H1 (cell line): Measurements from ENCODE around the gene COL5A2. TPM values are rescaled to one million over a fixed set of nuclear protein-coding genes. Genes with fewer than 3 reads are reported as not detected.

Experiments
- CEBPB ChIP-seq: IDR thresholded peaks from 2 replicates; pipeline ENCODE4 v1.6.1; 2012; ENCODE audit warnings: low read depth, low read length
- FOSL1 ChIP-seq: IDR thresholded peaks from 2 replicates; pipeline ENCODE4 v1.6.1; 2011; ENCODE audit warnings: mild to moderate bottlenecking, low read depth, low read length, moderate library complexity; ENCODE audit not compliant: insufficient read depth
- HDAC6 ChIP-seq: IDR thresholded peaks from one replicate; pipeline ENCODE4 v1.7.1; 2012; ENCODE audit warnings: low read depth, mild to moderate bottlenecking, inconsistent platforms, low read length, moderate library complexity
- SIRT6 ChIP-seq: IDR thresholded peaks from one replicate; pipeline ENCODE4 v1.7.1; 2012; ENCODE audit warnings: low read length, inconsistent platforms
- SP2 ChIP-seq: IDR thresholded peaks from 2 replicates; pipeline ENCODE4 v1.6.1; 2012; ENCODE audit warnings: mild to moderate bottlenecking, low read length, inconsistent platforms
- TAF1 ChIP-seq: IDR thresholded peaks from 2 replicates; pipeline ENCODE4 v1.6.1; 2011; ENCODE audit warnings: mild to moderate bottlenecking, low read depth, low read length
- YY1 ChIP-seq: IDR thresholded peaks from 2 replicates; pipeline ENCODE4 v1.6.1; 2011; ENCODE audit warnings: low read depth, mild to moderate bottlenecking, low read length
- ZNF274 ChIP-seq: IDR thresholded peaks from 2 replicates; pipeline ENCODE4 v1.7.0; 2012; ENCODE audit warnings: low read length, borderline replicate concordance; ENCODE audit errors: extremely low read depth
- polyA plus RNA-seq, 7 experiments: library from polyadenylated mRNA; depleted of rRNA in 3 of 7; stranded (reverse) in 5 of 7; unstranded in 2 of 7; fragments of >200 nt in 5 of 7; fragments of 200-250 nt in 2 of 7; gene quantifications; 1 replicate in 5 of 7; 2 replicates in 1 of 7; 4 replicates in 1 of 7; pipeline versions ENCODE4 v1.2.1 to v1.2.3, GENCODE V29; 2011 to 2013; ENCODE audit warnings: missing spikeins in 2 of 7, mixed read lengths in 2 of 7
- total RNA-seq: library from RNA; stranded (reverse); fragmentation: NEBNext Ultra II Directional; extraction: Animal tissue kit (Norgen Biotek cat#: 25700); gene quantifications from 2 replicates; pipeline ENCODE4 v1.2.1, GENCODE V29; 2021

COL5A2 gene
- total and polyA plus RNA-seq, 2 of the 8 experiments (the other 6 are each of a cell fraction or from before 2014, with no cell fraction given): 4.7 to 24.2 TPM

GRCh38 chr2:189072036-189072435, 107.5 kb downstream of the COL5A2 start (continued):
- no peak for TF ChIP-seq FOSL1
- no peak for TF ChIP-seq TAF1
- TF ChIP-seq HDAC6: no peak
- TF ChIP-seq ZNF274: no peak
- TF ChIP-seq YY1: no peak
- no peak for TF ChIP-seq CEBPB
- TF ChIP-seq SIRT6: no peak
- no peak for TF ChIP-seq SP2
